ENCODE results near the gene PKNOX2. TPM values are rescaled to one million over a fixed set of nuclear protein-coding genes. Genes with fewer than 3 reads are reported as not detected.

The PKNOX2 gene
- total RNA-seq, 1 donor from 2014 or later: 39.9 TPM

- H3K4me3 Mint-ChIP-seq (ENCODE audit: low read depth): no peak overlapping the region
- H3K4me1 Mint-ChIP-seq (ENCODE audit: low read depth): peaks cover 30% of the 10 kb centered on the region
- H3K36me3 Mint-ChIP-seq (ENCODE audit: insufficient read depth): peaks cover 2% of the 10 kb centered on the region
- no peak for DNase-seq (ENCODE audit: low spot score, unreplicated experiment)
- no peak for TF ChIP-seq CTCF (IDR thresholded peaks at IDR 0.05; ENCODE audit: unreplicated experiment)
- no peaks in the 10 kb centered on the region for H3K9me3 Mint-ChIP-seq (ENCODE audit: low read depth)
- peak overlapping the region; percentile 94 for H3K27ac Mint-ChIP-seq
- H3K27me3 Mint-ChIP-seq: peaks cover 3% of the 10 kb centered on the region
Measured at GRCh38 chr11:125341676-125342075, 177.1 kb downstream of the PKNOX2 start.

GRCh38 chr11:125342281-125342930, 177.9 kb downstream of the PKNOX2 start:
- Mint-ChIP-seq H3K4me1 (ENCODE audit: low read depth) (peaks cover 30% of the 10 kb centered on the region), H3K27me3 (peaks cover 3% of the 10 kb centered on the region), H3K9me3 (ENCODE audit: low read depth) (no peaks in the 10 kb centered on the region), H3K36me3 (ENCODE audit: insufficient read depth) (peaks cover 2% of the 10 kb centered on the region), H3K4me3 (ENCODE audit: low read depth) (peak overlapping the region; percentile 20), H3K27ac (peak overlapping the region; percentile 94)
- no peak for DNase-seq (ENCODE audit: low spot score, unreplicated experiment)
- no peak for TF ChIP-seq CTCF (IDR thresholded peaks at IDR 0.05; ENCODE audit: unreplicated experiment)

- TF ChIP-seq CTCF (IDR thresholded peaks at IDR 0.05; ENCODE audit: unreplicated experiment): no peak
- no peak for DNase-seq (ENCODE audit: low spot score, unreplicated experiment)
- Mint-ChIP-seq H3K9me3 (ENCODE audit: low read depth) (no peaks in the 10 kb centered on the region), H3K27me3 (peaks cover 3% of the 10 kb centered on the region), H3K27ac (peak overlapping the region; percentile 94), H3K4me3 (ENCODE audit: low read depth) (no peak overlapping the region), H3K36me3 (ENCODE audit: insufficient read depth) (peaks cover 2% of the 10 kb centered on the region), H3K4me1 (ENCODE audit: low read depth) (peaks cover 30% of the 10 kb centered on the region)
Measured at GRCh38 chr11:125343086-125343717, 178.7 kb downstream of the PKNOX2 start.

GRCh38 chr11:125343718-125344131, 179.2 kb downstream of the PKNOX2 start:
- Mint-ChIP-seq H3K4me1 (ENCODE audit: low read depth) (peaks cover 34% of the 10 kb centered on the region), H3K27ac (peak overlapping the region; percentile 35), H3K4me3 (ENCODE audit: low read depth) (no peak overlapping the region), H3K36me3 (ENCODE audit: insufficient read depth) (peaks cover 2% of the 10 kb centered on the region), H3K9me3 (ENCODE audit: low read depth) (no peaks in the 10 kb centered on the region), H3K27me3 (peaks cover 3% of the 10 kb centered on the region)
- TF ChIP-seq CTCF (IDR thresholded peaks at IDR 0.05; ENCODE audit: unreplicated experiment): no peak
- DNase-seq (ENCODE audit: low spot score, unreplicated experiment): no peak

- Mint-ChIP-seq H3K27me3 (peaks cover 3% of the 10 kb centered on the region), H3K9me3 (ENCODE audit: low read depth) (no peaks in the 10 kb centered on the region), H3K4me1 (ENCODE audit: low read depth) (peaks cover 34% of the 10 kb centered on the region), H3K36me3 (ENCODE audit: insufficient read depth) (no peaks in the 10 kb centered on the region), H3K27ac (no peak overlapping the region), H3K4me3 (ENCODE audit: low read depth) (no peak overlapping the region)
- TF ChIP-seq CTCF (IDR thresholded peaks at IDR 0.05; ENCODE audit: unreplicated experiment): no peak
- no peak for DNase-seq (ENCODE audit: low spot score, unreplicated experiment)
Measured at GRCh38 chr11:125344846-125345420, 180.4 kb downstream of the PKNOX2 start.

Data from progenitor cell of endocrine pancreas (in vitro differentiated cells).